ENCODE data around the gene CLOCK.

The CLOCK gene

GRCh38 chr4:55450566-55450965 is 96.1 kb downstream of the CLOCK start:
- H3K4me1 ChIP-seq (ENCODE audit: control insufficient read depth, insufficient read depth, low read length): no peaks in the 10 kb centered on the region
- H3K36me3 ChIP-seq (ENCODE audit: control insufficient read depth, insufficient read depth, low read length): peaks cover 8% of the 10 kb centered on the region
- WGBS, 2 experiments: 90 to 94% methylated on average over 8 of the region's 8 CpGs
- H3K27me3 ChIP-seq (ENCODE audit: control insufficient read depth, insufficient read depth, low read length, poor library complexity, severe bottlenecking): no peaks in the 10 kb centered on the region
- no peak overlapping the region for H3K4me3 ChIP-seq (ENCODE audit: insufficient read depth, low read depth, low read length)
- H3K9me3 ChIP-seq (ENCODE audit: control insufficient read depth, low read length): no peaks in the 10 kb centered on the region
- H3K27ac ChIP-seq (ENCODE audit: insufficient read depth, low read depth, low read length, poor library complexity, severe bottlenecking): no peak overlapping the region

DNA sequence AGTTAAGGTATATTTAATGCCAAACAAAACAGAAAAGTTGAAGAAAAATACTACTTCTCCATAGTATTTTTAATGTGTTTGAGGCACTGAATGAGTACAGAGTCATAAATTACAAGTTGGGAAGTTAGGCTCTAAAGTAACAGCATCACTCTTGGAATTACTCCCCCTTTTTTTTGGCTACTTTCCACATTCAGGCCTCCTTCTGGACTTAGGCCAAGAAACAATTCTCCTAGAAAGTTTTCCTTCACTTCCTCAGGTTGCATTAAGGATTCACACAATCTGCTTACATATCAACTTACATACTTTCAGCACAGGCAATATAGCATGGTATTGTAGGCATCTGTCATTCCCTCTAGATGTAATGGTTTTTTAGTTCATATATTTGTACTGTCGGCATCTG is 98.9 kb downstream of the CLOCK start:
- WGBS, 2 experiments: 100% methylated on average over 1 of the region's 1 CpG; no CpG with 5 or more reads in 1 of the 2 experiments
- no peak overlapping the region for H3K4me3 ChIP-seq (ENCODE audit: insufficient read depth, low read depth, low read length)
- H3K36me3 ChIP-seq (ENCODE audit: control insufficient read depth, insufficient read depth, low read length): peaks cover 8% of the 10 kb centered on the region
- no peaks in the 10 kb centered on the region for H3K9me3 ChIP-seq (ENCODE audit: control insufficient read depth, low read length)
- H3K4me1 ChIP-seq (ENCODE audit: control insufficient read depth, insufficient read depth, low read length): no peaks in the 10 kb centered on the region
- no peak overlapping the region for H3K27ac ChIP-seq (ENCODE audit: insufficient read depth, low read depth, low read length, poor library complexity, severe bottlenecking)
- H3K27me3 ChIP-seq (ENCODE audit: control insufficient read depth, insufficient read depth, low read length, poor library complexity, severe bottlenecking): no peaks in the 10 kb centered on the region

DNA sequence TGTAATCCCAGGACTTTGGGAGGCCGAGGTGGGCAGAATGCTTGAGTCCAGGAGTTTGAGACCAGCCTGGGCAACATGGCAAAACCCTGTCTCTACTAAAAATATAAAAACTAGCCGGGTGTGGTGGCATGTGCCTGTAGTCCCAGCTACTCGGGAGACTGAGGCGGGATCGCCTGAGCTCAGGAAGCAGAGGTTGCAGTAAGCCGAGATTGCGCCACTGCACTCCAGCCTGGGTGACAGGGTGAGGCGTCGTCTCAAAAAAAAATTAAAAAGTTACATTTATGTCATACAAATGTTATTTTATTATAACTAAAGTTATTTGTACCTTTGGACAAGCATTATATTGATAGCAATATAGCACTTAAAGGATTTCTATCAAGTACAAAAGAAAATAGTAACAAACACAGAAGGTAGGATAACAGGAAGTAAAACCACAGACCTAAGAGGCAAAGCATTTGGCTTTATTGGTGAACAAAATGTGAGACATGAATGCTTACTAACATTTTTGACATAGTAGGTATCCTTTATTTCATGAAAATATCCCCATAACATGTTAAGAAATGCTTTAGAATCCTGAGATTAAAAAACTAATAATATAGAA is 99.5 kb downstream of the CLOCK start:
- Histone ChIP-seq H3K27me3 (ENCODE audit: control insufficient read depth, insufficient read depth, low read length, poor library complexity, severe bottlenecking) (no peaks in the 10 kb centered on the region), H3K4me1 (ENCODE audit: control insufficient read depth, insufficient read depth, low read length) (no peaks in the 10 kb centered on the region), H3K9me3 (ENCODE audit: control insufficient read depth, low read length) (no peaks in the 10 kb centered on the region), H3K27ac (ENCODE audit: insufficient read depth, low read depth, low read length, poor library complexity, severe bottlenecking) (no peak overlapping the region), H3K36me3 (ENCODE audit: control insufficient read depth, insufficient read depth, low read length) (peaks cover 6% of the 10 kb centered on the region), H3K4me3 (ENCODE audit: insufficient read depth, low read depth, low read length) (no peak overlapping the region)
- WGBS, 2 experiments: 89 to 94% methylated on average over 7 of the region's 9 CpGs

DNA sequence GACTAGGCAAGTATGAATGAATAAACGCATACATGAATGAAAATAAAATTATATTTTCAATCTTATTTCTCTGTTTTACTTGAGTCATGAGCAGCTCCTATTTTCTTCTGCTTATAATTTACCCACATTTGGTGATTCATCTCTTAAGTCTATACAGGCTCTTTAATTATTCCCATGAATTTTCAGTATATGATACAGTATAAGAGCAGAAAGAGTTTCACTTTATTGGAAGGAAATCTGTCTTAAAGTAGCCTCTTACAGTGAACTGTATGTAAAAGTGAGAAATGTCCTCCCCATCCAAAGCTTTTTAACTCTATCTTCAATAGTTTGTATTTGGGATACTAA is 100.2 kb downstream of the CLOCK start:
- Histone ChIP-seq H3K27me3 (ENCODE audit: control insufficient read depth, insufficient read depth, low read length, poor library complexity, severe bottlenecking) (no peaks in the 10 kb centered on the region), H3K9me3 (ENCODE audit: control insufficient read depth, low read length) (no peaks in the 10 kb centered on the region), H3K36me3 (ENCODE audit: control insufficient read depth, insufficient read depth, low read length) (peaks cover 10% of the 10 kb centered on the region), H3K4me1 (ENCODE audit: control insufficient read depth, insufficient read depth, low read length) (no peaks in the 10 kb centered on the region), H3K27ac (ENCODE audit: insufficient read depth, low read depth, low read length, poor library complexity, severe bottlenecking) (no peak overlapping the region), H3K4me3 (ENCODE audit: insufficient read depth, low read depth, low read length) (no peak overlapping the region)
- no CpG with 5 or more reads among the region's 1 CpG for WGBS, 2 experiments

DNA sequence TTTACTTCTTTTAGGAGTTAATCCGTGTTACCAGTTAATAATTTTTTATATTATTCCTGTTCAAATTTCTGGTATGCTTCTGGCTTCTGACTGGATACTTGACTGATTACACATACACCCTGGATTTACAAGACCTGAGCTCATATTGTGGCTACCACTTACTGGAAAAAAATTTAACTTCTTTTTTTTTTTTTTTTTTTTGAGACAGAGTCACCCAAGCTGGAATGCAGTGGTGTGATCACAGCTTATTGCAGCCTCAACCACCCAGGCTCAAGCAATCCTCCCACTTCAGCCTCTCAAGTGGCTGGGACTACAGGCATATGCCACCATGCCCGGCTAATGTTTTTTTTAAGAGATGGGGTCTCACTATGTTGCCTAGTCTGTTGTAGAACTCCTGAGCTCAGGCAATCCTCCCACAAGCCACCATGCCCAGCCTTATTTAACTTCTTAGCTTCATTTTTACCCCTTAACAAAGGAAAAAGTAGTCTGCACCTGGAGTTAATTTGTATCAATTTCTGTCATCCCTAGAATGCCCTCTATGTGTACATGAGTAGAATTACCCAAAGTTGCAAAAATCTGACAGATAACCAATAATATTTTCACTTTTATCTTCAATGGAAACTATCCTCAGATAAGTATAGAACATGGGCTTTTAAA is 100.7 kb downstream of the CLOCK start:
- H3K27ac ChIP-seq (ENCODE audit: insufficient read depth, low read depth, low read length, poor library complexity, severe bottlenecking): no peak overlapping the region
- H3K4me3 ChIP-seq (ENCODE audit: insufficient read depth, low read depth, low read length): no peak overlapping the region
- H3K36me3 ChIP-seq (ENCODE audit: control insufficient read depth, insufficient read depth, low read length): peaks cover 6% of the 10 kb centered on the region
- WGBS, 2 experiments: 94 to 100% methylated on average over 1 to 2 of the region's 2 CpGs
- H3K4me1 ChIP-seq (ENCODE audit: control insufficient read depth, insufficient read depth, low read length): no peaks in the 10 kb centered on the region
- H3K27me3 ChIP-seq (ENCODE audit: control insufficient read depth, insufficient read depth, low read length, poor library complexity, severe bottlenecking): no peaks in the 10 kb centered on the region
- H3K9me3 ChIP-seq (ENCODE audit: control insufficient read depth, low read length): no peaks in the 10 kb centered on the region

GRCh38 chr4:55444827-55445226 is 101.9 kb downstream of the CLOCK start:
- H3K4me1 ChIP-seq (ENCODE audit: control insufficient read depth, insufficient read depth, low read length): no peaks in the 10 kb centered on the region
- no peaks in the 10 kb centered on the region for H3K9me3 ChIP-seq (ENCODE audit: control insufficient read depth, low read length)
- WGBS, 2 experiments: 71 to 80% methylated on average over 1 of the region's 2 CpGs
- no peaks in the 10 kb centered on the region for H3K27me3 ChIP-seq (ENCODE audit: control insufficient read depth, insufficient read depth, low read length, poor library complexity, severe bottlenecking)
- H3K4me3 ChIP-seq (ENCODE audit: insufficient read depth, low read depth, low read length): no peak overlapping the region
- H3K36me3 ChIP-seq (ENCODE audit: control insufficient read depth, insufficient read depth, low read length): peaks cover 10% of the 10 kb centered on the region
- H3K27ac ChIP-seq (ENCODE audit: insufficient read depth, low read depth, low read length, poor library complexity, severe bottlenecking): no peak overlapping the region

DNA sequence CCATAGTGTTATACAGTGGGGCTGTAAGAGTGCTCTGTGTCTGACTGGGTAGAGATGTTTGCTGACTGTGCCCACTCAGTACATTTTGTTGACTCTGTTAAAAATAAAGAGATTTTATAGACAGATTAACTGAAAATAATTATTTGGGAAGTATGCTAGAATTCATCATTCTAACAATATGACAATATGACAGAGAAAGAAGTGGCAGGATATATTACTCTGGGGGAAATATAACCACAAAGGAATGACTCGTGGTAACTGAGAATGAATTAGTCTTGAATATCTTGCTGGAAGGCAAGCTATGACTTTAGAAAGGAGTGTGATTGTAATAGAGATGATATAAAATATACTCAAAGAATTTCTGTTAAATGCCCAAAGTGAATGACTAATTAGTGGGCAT is 104.2 kb downstream of the CLOCK start:
- Histone ChIP-seq H3K9me3 (ENCODE audit: control insufficient read depth, low read length) (no peaks in the 10 kb centered on the region), H3K27ac (ENCODE audit: insufficient read depth, low read depth, low read length, poor library complexity, severe bottlenecking) (no peak overlapping the region), H3K36me3 (ENCODE audit: control insufficient read depth, insufficient read depth, low read length) (peaks cover 14% of the 10 kb centered on the region), H3K4me3 (ENCODE audit: insufficient read depth, low read depth, low read length) (no peak overlapping the region), H3K27me3 (ENCODE audit: control insufficient read depth, insufficient read depth, low read length, poor library complexity, severe bottlenecking) (no peaks in the 10 kb centered on the region), H3K4me1 (ENCODE audit: control insufficient read depth, insufficient read depth, low read length) (no peaks in the 10 kb centered on the region)
- 86 to 96% methylated on average over 1 of the region's 1 CpG for WGBS, 2 experiments

GRCh38 chr4:55440786-55441185 is 105.9 kb downstream of the CLOCK start:
- H3K36me3 ChIP-seq (ENCODE audit: control insufficient read depth, insufficient read depth, low read length): peaks cover 14% of the 10 kb centered on the region
- no peaks in the 10 kb centered on the region for H3K9me3 ChIP-seq (ENCODE audit: control insufficient read depth, low read length)
- H3K27ac ChIP-seq (ENCODE audit: insufficient read depth, low read depth, low read length, poor library complexity, severe bottlenecking): no peak overlapping the region
- 89 to 97% methylated on average over 2 of the region's 2 CpGs for WGBS, 2 experiments
- no peaks in the 10 kb centered on the region for H3K4me1 ChIP-seq (ENCODE audit: control insufficient read depth, insufficient read depth, low read length)
- H3K4me3 ChIP-seq (ENCODE audit: insufficient read depth, low read depth, low read length): no peak overlapping the region
- no peaks in the 10 kb centered on the region for H3K27me3 ChIP-seq (ENCODE audit: control insufficient read depth, insufficient read depth, low read length, poor library complexity, severe bottlenecking)

GRCh38 chr4:55439023-55439422 is 107.7 kb downstream of the CLOCK start:
- Histone ChIP-seq H3K27me3 (ENCODE audit: control insufficient read depth, insufficient read depth, low read length, poor library complexity, severe bottlenecking) (no peaks in the 10 kb centered on the region), H3K27ac (ENCODE audit: insufficient read depth, low read depth, low read length, poor library complexity, severe bottlenecking) (no peak overlapping the region), H3K4me3 (ENCODE audit: insufficient read depth, low read depth, low read length) (no peak overlapping the region), H3K4me1 (ENCODE audit: control insufficient read depth, insufficient read depth, low read length) (no peaks in the 10 kb centered on the region), H3K9me3 (ENCODE audit: control insufficient read depth, low read length) (no peaks in the 10 kb centered on the region), H3K36me3 (ENCODE audit: control insufficient read depth, insufficient read depth, low read length) (peaks cover 17% of the 10 kb centered on the region)

- Histone ChIP-seq H3K4me3 (ENCODE audit: insufficient read depth, low read depth, low read length) (no peak overlapping the region), H3K9me3 (ENCODE audit: control insufficient read depth, low read length) (no peaks in the 10 kb centered on the region), H3K36me3 (ENCODE audit: control insufficient read depth, insufficient read depth, low read length) (peaks cover 17% of the 10 kb centered on the region), H3K4me1 (ENCODE audit: control insufficient read depth, insufficient read depth, low read length) (no peaks in the 10 kb centered on the region), H3K27ac (ENCODE audit: insufficient read depth, low read depth, low read length, poor library complexity, severe bottlenecking) (no peak overlapping the region), H3K27me3 (ENCODE audit: control insufficient read depth, insufficient read depth, low read length, poor library complexity, severe bottlenecking) (no peaks in the 10 kb centered on the region)
- 88 to 93% methylated on average over 2 of the region's 2 CpGs for WGBS, 2 experiments
Observed at GRCh38 chr4:55438314-55438713, 108.4 kb downstream of the CLOCK start.
